ENCODE results near the gene EIF4E. TPM values are rescaled to one million over a fixed set of nuclear protein-coding genes. Genes with fewer than 3 reads are reported as not detected.

EIF4E gene, protein sequence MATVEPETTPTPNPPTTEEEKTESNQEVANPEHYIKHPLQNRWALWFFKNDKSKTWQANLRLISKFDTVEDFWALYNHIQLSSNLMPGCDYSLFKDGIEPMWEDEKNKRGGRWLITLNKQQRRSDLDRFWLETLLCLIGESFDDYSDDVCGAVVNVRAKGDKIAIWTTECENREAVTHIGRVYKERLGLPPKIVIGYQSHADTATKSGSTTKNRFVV
- 151 TPM for polyA plus RNA-seq (2013, experiment 1 of 2)
- 152 TPM for polyA plus RNA-seq (2013, experiment 2 of 2)

DNA sequence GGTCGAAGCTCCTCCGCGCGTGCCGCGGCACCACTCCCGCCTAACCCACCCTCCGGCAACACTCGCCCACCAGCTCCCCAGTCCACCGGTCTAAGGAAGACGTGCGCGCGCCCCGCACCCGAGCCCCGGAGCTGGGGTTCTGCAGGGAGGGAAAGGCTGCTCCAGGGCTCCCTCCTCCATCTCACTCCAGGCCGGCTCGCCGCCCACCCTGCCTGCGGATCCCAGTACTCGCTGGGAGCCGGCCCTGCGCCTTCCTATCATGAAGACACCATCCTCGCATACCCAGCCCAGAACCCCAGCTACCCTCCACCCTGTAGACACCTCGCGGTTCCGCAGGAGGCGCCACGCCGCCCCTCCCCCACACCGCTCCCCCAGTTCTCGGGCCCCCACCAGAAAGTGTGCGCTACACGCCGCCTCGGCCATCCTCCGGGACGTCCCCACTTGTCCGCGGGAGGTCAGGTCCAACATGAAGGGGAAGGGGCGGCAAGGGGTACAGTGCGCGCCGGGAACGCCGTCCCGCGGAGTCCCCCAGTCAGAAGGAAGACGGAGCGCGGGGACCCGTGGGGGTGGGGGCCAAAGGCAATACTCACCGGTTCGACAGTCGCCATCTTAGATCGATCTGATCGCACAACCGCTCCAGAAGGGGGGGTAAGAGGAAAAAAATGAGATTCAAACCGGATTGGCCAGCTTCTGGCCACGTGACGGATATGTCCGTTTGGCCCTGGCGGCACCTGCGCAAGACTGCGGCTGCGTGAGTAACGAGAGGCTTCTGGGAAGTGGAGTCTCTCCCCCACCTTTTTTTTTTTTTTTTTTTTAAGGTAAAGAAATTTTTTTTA lies at the start of gene EIF4E:
Gene EIF4E, minus strand, starts transcription at position 629 of the 836 bp plus-strand sequence. Its CDS starts 21 bp downstream, at position 608.
- no peaks in the 10 kb centered on the region for H3K27me3 ChIP-seq (ENCODE audit: insufficient read depth, low read length, poor library complexity)

DNA sequence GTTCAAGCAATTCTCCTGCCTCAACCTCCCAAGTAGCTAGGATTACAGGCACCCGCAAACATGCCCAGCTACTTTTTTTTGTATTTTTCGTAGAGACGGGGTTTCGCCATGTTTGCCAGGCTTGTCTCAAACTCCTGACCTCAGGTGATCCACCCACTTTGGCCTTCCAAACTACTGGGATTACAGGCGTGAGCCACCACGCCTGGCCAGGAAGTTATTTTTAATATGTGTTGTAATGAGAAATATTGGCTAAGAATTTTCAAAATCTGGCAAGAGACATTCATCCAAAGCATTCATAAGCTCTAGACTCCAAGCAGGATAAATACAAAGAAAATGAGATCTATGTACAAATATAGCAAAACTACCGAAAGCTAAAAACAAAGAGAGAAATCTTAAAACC lies 48.6 kb upstream of the EIF4E start:
- H3K27me3 ChIP-seq (ENCODE audit: insufficient read depth, low read length, poor library complexity): no peaks in the 10 kb centered on the region
- no peak overlapping the region for H3K27ac ChIP-seq (ENCODE audit: low read depth, low read length)

More for the DNA sequence above, at the start of gene EIF4E:
- H3K79me2 ChIP-seq (ENCODE audit: control insufficient read depth, insufficient read depth, low read length): peaks cover 43% of the 10 kb centered on the region
- H2AK5ac ChIP-seq (ENCODE audit: low read length): no peak within 1 kb of the TSS
- H2BK120ac ChIP-seq (ENCODE audit: low read depth, low read length): peak within 1 kb of the TSS; percentile 68
- peak within 1 kb of the TSS; percentile 81 for H2BK5ac ChIP-seq (ENCODE audit: low read length)
- peak; percentile 100 for DNase-seq
- no peak within 1 kb of the TSS for H4K8ac ChIP-seq (ENCODE audit: low read depth, low read length)
- H2BK15ac ChIP-seq (replicated peaks; ENCODE audit: low read depth): no peak within 1 kb of the TSS
- peak within 1 kb of the TSS; percentile 93 for H4K5ac ChIP-seq (ENCODE audit: low read length)
- peak within 1 kb of the TSS; percentile 74 for H3K27ac ChIP-seq (ENCODE audit: low read depth, low read length)
- peak within 1 kb of the TSS; percentile 61 for H3K18ac ChIP-seq (ENCODE audit: low read length)
- no CpG with 5 or more reads among the region's 68 CpGs for WGBS (ENCODE audit: extremely low coverage, insufficient coverage, low lambda C conversion rate)
- peak within 1 kb of the TSS; percentile 61 for H3K4me3 ChIP-seq (ENCODE audit: low read length)
- H3K56ac ChIP-seq (ENCODE audit: low read length): peak within 1 kb of the TSS; percentile 99
- H3K79me1 ChIP-seq (ENCODE audit: low read length): no peaks in the 10 kb centered on the region
- H3K4me2 ChIP-seq (ENCODE audit: low read length): peak within 1 kb of the TSS; percentile 80
- peak within 1 kb of the TSS; percentile 74 for H3K4ac ChIP-seq (ENCODE audit: low read depth, low read length)
- peak within 1 kb of the TSS; percentile 93 for H3K23ac ChIP-seq (ENCODE audit: low read length)
- no peaks in the 10 kb centered on the region for H3K4me1 ChIP-seq (ENCODE audit: control insufficient read depth, low read depth, low read length)
- peak within 1 kb of the TSS; percentile 95 for H3K9ac ChIP-seq (ENCODE audit: low read length)
- no peaks in the 10 kb centered on the region for H3K36me3 ChIP-seq (ENCODE audit: control insufficient read depth, insufficient read depth, low read length)

DNA sequence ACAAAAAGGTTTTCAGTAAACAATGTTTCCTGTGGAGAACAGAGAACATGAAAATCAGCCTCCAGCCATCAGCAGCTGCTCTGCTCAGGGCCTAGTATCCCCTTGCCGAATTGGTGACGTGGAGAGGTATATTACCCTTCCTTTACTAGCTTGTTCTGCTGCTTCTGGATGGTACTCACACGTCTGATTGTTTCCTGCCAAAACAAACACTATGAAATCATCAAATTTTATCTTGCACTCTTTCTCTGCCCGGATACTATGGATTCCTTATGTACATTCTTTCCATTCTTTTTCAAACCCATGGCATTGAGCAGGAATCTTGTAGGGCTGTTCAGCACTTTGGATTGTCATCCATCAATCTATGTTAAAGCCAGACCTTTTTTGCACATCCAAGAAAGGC lies 47.8 kb upstream of the EIF4E start:
- Histone ChIP-seq H3K36me3 (ENCODE audit: control insufficient read depth, insufficient read depth, low read length) (no peaks in the 10 kb centered on the region), H3K4ac (ENCODE audit: low read depth, low read length) (no peak overlapping the region), H3K56ac (ENCODE audit: low read length) (no peak overlapping the region), H3K18ac (ENCODE audit: low read length) (no peak overlapping the region), H3K23ac (ENCODE audit: low read length) (no peak overlapping the region), H3K79me1 (ENCODE audit: low read length) (no peaks in the 10 kb centered on the region), H4K8ac (ENCODE audit: low read depth, low read length) (no peak overlapping the region), H2BK15ac (replicated peaks; ENCODE audit: low read depth) (no peak overlapping the region), H4K5ac (ENCODE audit: low read length) (no peak overlapping the region), H3K79me2 (ENCODE audit: control insufficient read depth, insufficient read depth, low read length) (no peaks in the 10 kb centered on the region), H3K9ac (ENCODE audit: low read length) (no peak overlapping the region), H2BK120ac (ENCODE audit: low read depth, low read length) (no peak overlapping the region), H3K27me3 (ENCODE audit: insufficient read depth, low read length, poor library complexity) (no peaks in the 10 kb centered on the region), H3K4me3 (ENCODE audit: low read length) (no peak overlapping the region), H3K27ac (ENCODE audit: low read depth, low read length) (no peak overlapping the region), H3K4me1 (ENCODE audit: control insufficient read depth, low read depth, low read length) (no peaks in the 10 kb centered on the region), H3K4me2 (ENCODE audit: low read length) (no peak overlapping the region), H2BK5ac (ENCODE audit: low read length) (no peak overlapping the region), H2AK5ac (ENCODE audit: low read length) (no peak overlapping the region)
- DNase-seq: no peak
- WGBS (ENCODE audit: extremely low coverage, insufficient coverage, low lambda C conversion rate): no CpG with 5 or more reads among the region's 4 CpGs

More for the DNA sequence above, 48.6 kb upstream of the EIF4E start:
- WGBS (ENCODE audit: extremely low coverage, insufficient coverage, low lambda C conversion rate): no CpG with 5 or more reads among the region's 7 CpGs
- Histone ChIP-seq H3K56ac (ENCODE audit: low read length) (no peak overlapping the region), H3K4ac (ENCODE audit: low read depth, low read length) (no peak overlapping the region), H2BK15ac (replicated peaks; ENCODE audit: low read depth) (no peak overlapping the region), H3K4me2 (ENCODE audit: low read length) (no peak overlapping the region), H3K9ac (ENCODE audit: low read length) (no peak overlapping the region), H3K4me1 (ENCODE audit: control insufficient read depth, low read depth, low read length) (no peaks in the 10 kb centered on the region), H3K18ac (ENCODE audit: low read length) (no peak overlapping the region), H3K79me2 (ENCODE audit: control insufficient read depth, insufficient read depth, low read length) (no peaks in the 10 kb centered on the region), H2BK5ac (ENCODE audit: low read length) (no peak overlapping the region), H3K36me3 (ENCODE audit: control insufficient read depth, insufficient read depth, low read length) (no peaks in the 10 kb centered on the region), H2AK5ac (ENCODE audit: low read length) (no peak overlapping the region), H3K4me3 (ENCODE audit: low read length) (no peak overlapping the region), H2BK120ac (ENCODE audit: low read depth, low read length) (no peak overlapping the region), H4K5ac (ENCODE audit: low read length) (no peak overlapping the region), H3K23ac (ENCODE audit: low read length) (no peak overlapping the region), H3K79me1 (ENCODE audit: low read length) (no peaks in the 10 kb centered on the region), H4K8ac (ENCODE audit: low read depth, low read length) (no peak overlapping the region)
- DNase-seq: no peak

DNA sequence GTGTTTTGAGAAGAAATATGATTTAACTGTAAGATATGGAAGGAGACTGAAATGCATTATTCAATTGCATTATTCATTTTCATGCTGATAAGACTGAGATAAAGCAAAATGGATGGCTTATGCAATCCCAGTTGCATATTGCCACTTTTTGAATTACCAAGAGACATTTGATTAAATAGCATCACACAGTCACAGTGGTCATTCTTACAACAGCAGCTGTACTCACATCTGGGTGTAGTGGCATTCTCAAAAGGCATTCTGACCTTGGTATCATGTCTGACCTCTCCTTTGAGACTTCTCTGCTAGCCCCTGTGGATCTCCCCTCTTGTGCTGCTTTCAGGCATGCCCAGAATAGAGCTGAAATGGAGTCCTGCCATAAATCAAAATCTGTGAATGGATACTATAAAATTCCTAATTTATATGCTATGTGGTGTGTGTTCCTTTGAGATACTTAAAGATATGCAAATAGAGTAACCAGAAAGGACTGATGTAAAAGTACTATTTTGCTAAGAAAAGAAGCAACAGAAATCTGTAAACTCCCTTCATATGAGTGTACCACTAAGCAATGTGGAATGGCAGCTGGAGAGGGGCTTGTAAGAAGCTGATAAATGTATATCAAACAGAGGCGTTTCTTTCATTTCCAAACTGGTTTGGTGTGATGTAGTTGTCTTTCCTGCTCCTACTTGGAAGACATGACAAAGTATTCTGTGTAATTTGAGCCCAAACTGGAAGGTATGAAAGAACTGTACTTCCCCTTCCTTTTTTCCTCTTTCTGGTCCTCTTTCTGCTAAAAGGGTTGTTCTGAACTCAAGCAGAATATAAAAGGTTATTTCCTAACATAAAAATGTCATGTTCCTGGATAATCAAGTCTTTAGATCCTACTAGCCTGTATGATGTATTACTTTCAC lies 41.2 kb upstream of the EIF4E start:
- no peaks in the 10 kb centered on the region for H3K4me1 ChIP-seq (ENCODE audit: control insufficient read depth, low read depth, low read length)

DNA sequence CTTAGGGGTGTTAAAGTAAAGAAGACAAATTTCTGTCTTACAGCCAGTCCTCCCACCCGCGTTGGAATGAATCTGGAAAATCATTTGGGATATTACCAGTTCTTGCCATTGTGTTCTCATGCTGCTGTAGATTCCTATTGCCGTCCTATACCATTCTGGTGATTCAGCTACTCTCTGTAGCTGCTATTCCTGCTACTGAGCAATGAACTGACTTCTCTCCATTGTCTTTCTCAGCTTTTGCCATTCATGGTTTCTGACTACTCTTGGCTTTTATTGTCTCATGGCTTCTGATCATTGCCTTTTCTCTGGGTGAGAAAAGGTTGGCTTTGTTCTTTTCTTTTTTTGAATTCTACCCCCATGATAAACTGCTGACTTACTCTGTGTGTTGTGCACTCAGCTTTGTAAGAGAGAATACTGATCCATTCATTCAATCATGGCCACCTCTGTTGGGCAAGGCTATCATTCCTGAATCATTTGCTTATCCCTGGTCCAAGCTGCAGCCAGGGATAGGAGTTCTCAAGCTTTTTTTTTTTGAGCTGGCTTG lies 38.9 kb upstream of the EIF4E start:
- WGBS (ENCODE audit: extremely low coverage, insufficient coverage, low lambda C conversion rate): no CpG with 5 or more reads among the region's 3 CpGs
- H3K36me3 ChIP-seq (ENCODE audit: control insufficient read depth, insufficient read depth, low read length): no peaks in the 10 kb centered on the region
- H3K4ac ChIP-seq (ENCODE audit: low read depth, low read length): no peak overlapping the region
- H4K8ac ChIP-seq (ENCODE audit: low read depth, low read length): no peak overlapping the region
- no peak overlapping the region for H2BK5ac ChIP-seq (ENCODE audit: low read length)
- H3K9ac ChIP-seq (ENCODE audit: low read length): no peak overlapping the region
- H3K79me2 ChIP-seq (ENCODE audit: control insufficient read depth, insufficient read depth, low read length): no peaks in the 10 kb centered on the region
- H3K4me1 ChIP-seq (ENCODE audit: control insufficient read depth, low read depth, low read length): no peaks in the 10 kb centered on the region
- H3K23ac ChIP-seq (ENCODE audit: low read length): no peak overlapping the region
- no peaks in the 10 kb centered on the region for H3K79me1 ChIP-seq (ENCODE audit: low read length)
- H2BK120ac ChIP-seq (ENCODE audit: low read depth, low read length): no peak overlapping the region
- no peak overlapping the region for H3K27ac ChIP-seq (ENCODE audit: low read depth, low read length)
- no peaks in the 10 kb centered on the region for H3K27me3 ChIP-seq (ENCODE audit: insufficient read depth, low read length, poor library complexity)
- no peak for DNase-seq
- H3K4me2 ChIP-seq (ENCODE audit: low read length): no peak overlapping the region
- H4K5ac ChIP-seq (ENCODE audit: low read length): no peak overlapping the region
- H2BK15ac ChIP-seq (replicated peaks; ENCODE audit: low read depth): no peak overlapping the region
- no peak overlapping the region for H3K4me3 ChIP-seq (ENCODE audit: low read length)
- H3K18ac ChIP-seq (ENCODE audit: low read length): no peak overlapping the region
- H2AK5ac ChIP-seq (ENCODE audit: low read length): no peak overlapping the region
- no peak overlapping the region for H3K56ac ChIP-seq (ENCODE audit: low read length)

More for the DNA sequence above, 41.2 kb upstream of the EIF4E start:
- Histone ChIP-seq H3K56ac (ENCODE audit: low read length) (no peak overlapping the region), H4K5ac (ENCODE audit: low read length) (no peak overlapping the region), H3K4me2 (ENCODE audit: low read length) (no peak overlapping the region), H2BK120ac (ENCODE audit: low read depth, low read length) (no peak overlapping the region), H3K4me3 (ENCODE audit: low read length) (no peak overlapping the region), H2BK5ac (ENCODE audit: low read length) (no peak overlapping the region), H3K23ac (ENCODE audit: low read length) (no peak overlapping the region), H2AK5ac (ENCODE audit: low read length) (no peak overlapping the region), H3K27me3 (ENCODE audit: insufficient read depth, low read length, poor library complexity) (no peaks in the 10 kb centered on the region), H2BK15ac (replicated peaks; ENCODE audit: low read depth) (no peak overlapping the region), H3K79me2 (ENCODE audit: control insufficient read depth, insufficient read depth, low read length) (no peaks in the 10 kb centered on the region), H3K79me1 (ENCODE audit: low read length) (no peaks in the 10 kb centered on the region), H3K18ac (ENCODE audit: low read length) (no peak overlapping the region), H3K9ac (ENCODE audit: low read length) (no peak overlapping the region), H4K8ac (ENCODE audit: low read depth, low read length) (no peak overlapping the region), H3K36me3 (ENCODE audit: control insufficient read depth, insufficient read depth, low read length) (no peaks in the 10 kb centered on the region), H3K4ac (ENCODE audit: low read depth, low read length) (no peak overlapping the region), H3K27ac (ENCODE audit: low read depth, low read length) (no peak overlapping the region)
- no peak for DNase-seq
- WGBS (ENCODE audit: extremely low coverage, insufficient coverage, low lambda C conversion rate): no CpG with 5 or more reads among the region's 1 CpG

Data from mesendoderm (in vitro differentiated cells).